GM12891 (cell line): ENCODE results near the gene FOXP3.

Experiments used
- POLR2A ChIP-seq: IDR thresholded peaks from 2 replicates; pipeline ENCODE4 v1.6.1; 2011; ENCODE audit warnings: low read depth, low read length, control low read depth
- POLR2AphosphoS5 ChIP-seq: IDR thresholded peaks from 2 replicates; pipeline ENCODE4 v1.6.1; 2011; ENCODE audit warnings: low read depth, low read length, control low read depth

DNA sequence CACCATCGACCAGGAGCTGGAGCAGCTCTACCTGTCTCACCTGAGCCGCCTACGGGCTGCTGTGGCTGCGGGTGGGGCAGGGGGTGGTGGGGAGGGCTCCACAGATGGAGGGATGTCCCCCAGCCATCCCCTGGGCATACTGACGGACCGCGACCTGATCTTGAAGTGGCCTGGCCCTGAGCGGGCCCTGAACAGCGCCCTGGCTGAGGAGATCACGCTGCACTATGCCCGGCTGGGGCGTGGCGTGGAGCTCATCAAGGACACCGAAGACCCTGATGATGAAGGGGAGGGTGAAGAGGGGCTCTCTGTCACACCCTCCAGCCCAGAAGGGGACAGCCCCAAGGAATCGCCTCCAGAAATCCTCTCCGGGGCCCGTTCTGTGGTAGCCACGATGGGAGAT, 21.6 kb upstream of the FOXP3 start:
- TF ChIP-seq POLR2AphosphoS5 (no peak), POLR2A (no peak)
